GM12875 (cell line): Measurements from ENCODE around the gene DPF1.

Experiments
- H3K4me3 ChIP-seq: one replicate; pipeline ENCODE4 v1.5.1; 2011; ENCODE audit warnings: low read depth, low read length, control low read depth
- CTCF ChIP-seq: IDR thresholded peaks from 2 replicates; pipeline ENCODE4 v1.5.1; 2011; ENCODE audit warnings: low read depth, mild to moderate bottlenecking, control low read depth, inconsistent platforms, low read length, moderate library complexity, borderline replicate concordance; ENCODE audit not compliant: insufficient read depth

DPF1 gene

GRCh38 chr19:38209671-38210457 is 14.2 kb downstream of the DPF1 start:
- H3K4me3 ChIP-seq: no peak overlapping the region
- TF ChIP-seq CTCF: no peak

- no peak overlapping the region for H3K4me3 ChIP-seq
- no peak for TF ChIP-seq CTCF
Observed at GRCh38 chr19:38209152-38209551, 14.9 kb downstream of the DPF1 start.

GRCh38 chr19:38208571-38208970 is 15.5 kb downstream of the DPF1 start:
- no peak overlapping the region for H3K4me3 ChIP-seq
- no peak for TF ChIP-seq CTCF

GRCh38 chr19:38207543-38207942 is 16.5 kb downstream of the DPF1 start:
- no peak for TF ChIP-seq CTCF
- no peak overlapping the region for H3K4me3 ChIP-seq

GRCh38 chr19:38206928-38207327 is 17.1 kb downstream of the DPF1 start:
- TF ChIP-seq CTCF: no peak

GRCh38 chr19:38206006-38206745 is 17.8 kb downstream of the DPF1 start:
- TF ChIP-seq CTCF: no peak
- no peak overlapping the region for H3K4me3 ChIP-seq

More at GRCh38 chr19:38206928-38207327, 17.1 kb downstream of the DPF1 start:
- no peak overlapping the region for H3K4me3 ChIP-seq

- TF ChIP-seq CTCF: no peak
- no peak overlapping the region for H3K4me3 ChIP-seq
Observed at GRCh38 chr19:38204728-38205127, 19.3 kb downstream of the DPF1 start.
